WERI-Rb-1 (cell line): ENCODE data around the gene HHIP.

Experiments used
- DNase-seq: peaks from one replicate; pipeline ENCODE4 v3.0.0-alpha.2; 2020
- H3K27ac ChIP-seq: fragments of 250-450 bp; sonication (Bioruptor Pico); 2 replicates; pipeline ENCODE4 v1.5.1; 2020; ENCODE audit warnings: mild to moderate bottlenecking, moderate library complexity
- H3K27me3 ChIP-seq: fragments of 250-450 bp; sonication (Bioruptor Pico); 2 replicates; pipeline ENCODE4 v1.5.1; 2021; ENCODE audit warnings: mild to moderate bottlenecking, low read depth, moderate library complexity; ENCODE audit not compliant: insufficient read depth, severe bottlenecking
- H3K36me3 ChIP-seq: fragments of 250-450 bp; sonication (Bioruptor Pico); 2 replicates; pipeline ENCODE4 v1.5.1; 2020; ENCODE audit warnings: mild to moderate bottlenecking, moderate library complexity
- H3K4me3 ChIP-seq: 2 replicates; pipeline ENCODE4 v1.5.1; 2011; ENCODE audit warnings: low read depth, mild to moderate bottlenecking, control low read depth, low read length
- H3K9me3 ChIP-seq: fragments of 250-450 bp; sonication (Bioruptor Pico); 2 replicates; pipeline ENCODE4 v1.5.1; 2021; ENCODE audit warnings: mild to moderate bottlenecking, moderate library complexity; ENCODE audit not compliant: severe bottlenecking
- CTCF ChIP-seq: IDR thresholded peaks from 2 replicates; pipeline ENCODE4 v1.5.1; 2011; ENCODE audit warnings: low read depth, mild to moderate bottlenecking, control low read depth, inconsistent platforms, low read length

HHIP gene

GRCh38 chr4:144729175-144729574, 83.2 kb downstream of the HHIP start:
- Histone ChIP-seq H3K36me3 (no peaks in the 10 kb centered on the region), H3K4me3 (no peak overlapping the region), H3K9me3 (no peaks in the 10 kb centered on the region), H3K27me3 (no peaks in the 10 kb centered on the region), H3K27ac (no peak overlapping the region)
- no peak for TF ChIP-seq CTCF
- DNase-seq = no peak

- Histone ChIP-seq H3K27ac (no peak overlapping the region), H3K36me3 (no peaks in the 10 kb centered on the region), H3K9me3 (no peaks in the 10 kb centered on the region), H3K27me3 (no peaks in the 10 kb centered on the region), H3K4me3 (no peak overlapping the region)
- no peak for DNase-seq
- no peak for TF ChIP-seq CTCF
Observed at GRCh38 chr4:144732584-144733428, 86.8 kb downstream of the HHIP start.

- no peak for TF ChIP-seq CTCF
- no peak for DNase-seq
- Histone ChIP-seq H3K9me3 (no peaks in the 10 kb centered on the region), H3K36me3 (no peaks in the 10 kb centered on the region), H3K27ac (no peak overlapping the region), H3K4me3 (no peak overlapping the region), H3K27me3 (no peaks in the 10 kb centered on the region)
Observed at GRCh38 chr4:144733566-144733965, 87.6 kb downstream of the HHIP start.

GRCh38 chr4:144734522-144734921, 88.6 kb downstream of the HHIP start:
- H3K27me3 ChIP-seq = no peaks in the 10 kb centered on the region
- no peaks in the 10 kb centered on the region for H3K36me3 ChIP-seq
- no peak for DNase-seq
- H3K9me3 ChIP-seq = no peaks in the 10 kb centered on the region
- no peak overlapping the region for H3K27ac ChIP-seq
- no peak for TF ChIP-seq CTCF
- no peak overlapping the region for H3K4me3 ChIP-seq

- no peak for DNase-seq
- no peak overlapping the region for H3K4me3 ChIP-seq
- H3K27ac ChIP-seq = no peak overlapping the region
- H3K36me3 ChIP-seq = no peaks in the 10 kb centered on the region
- no peaks in the 10 kb centered on the region for H3K9me3 ChIP-seq
- TF ChIP-seq CTCF = no peak
- no peaks in the 10 kb centered on the region for H3K27me3 ChIP-seq
Observed at GRCh38 chr4:144738649-144739048, 92.7 kb downstream of the HHIP start.
